ENCODE data around the gene ERBIN.

Gene ERBIN

DNA sequence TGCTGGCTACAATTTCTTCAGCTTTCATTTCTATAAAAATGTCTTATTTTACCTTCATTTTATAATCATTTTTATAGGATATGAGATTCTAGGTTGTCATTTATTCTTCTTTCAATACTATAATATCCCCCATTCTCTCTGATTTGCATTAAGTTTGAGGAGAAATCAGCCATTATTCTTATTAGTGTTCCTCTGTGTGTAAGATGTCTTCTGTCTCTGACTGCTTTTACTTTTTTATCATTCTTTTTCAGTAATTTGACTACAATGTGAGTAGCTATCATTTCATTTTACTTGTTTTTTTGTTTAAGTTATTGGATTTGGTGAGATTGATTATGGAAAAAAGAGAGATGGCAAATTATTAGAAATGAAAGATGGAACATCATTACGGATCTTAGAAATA is 204.1 kb downstream of the ERBIN start:
- Histone ChIP-seq H3K4me2 (ENCODE audit: low read depth, low read length, poor library complexity, severe bottlenecking) (no peak overlapping the region), H3F3A (ENCODE audit: insufficient read depth) (no peaks in the 10 kb centered on the region), H3K9me3 (ENCODE audit: insufficient read depth, low read length) (no peaks in the 10 kb centered on the region), H4K20me1 (ENCODE audit: low read depth, low read length) (no peaks in the 10 kb centered on the region), H3K79me2 (ENCODE audit: insufficient read depth, low read length) (no peaks in the 10 kb centered on the region), H3K4me3 (ENCODE audit: insufficient read depth, low read length, poor library complexity, severe bottlenecking) (no peak overlapping the region), H3K9me2 (replicated peaks; ENCODE audit: insufficient read depth, low read length) (no peaks in the 10 kb centered on the region), H3K27me3 (ENCODE audit: low read length) (no peaks in the 10 kb centered on the region), H3K27ac (ENCODE audit: low read depth, low read length) (no peak overlapping the region), H3K36me3 (ENCODE audit: low read length) (no peaks in the 10 kb centered on the region), H2AFZ (ENCODE audit: low read depth, low read length, severe bottlenecking) (no peak overlapping the region), H3K9ac (ENCODE audit: low read length) (no peak overlapping the region)
- TF ChIP-seq EZH2phosphoT487 (conservative IDR thresholded peaks at IDR 0.05; ENCODE audit: low read length): no peak
- TF ChIP-seq, protein P1, sequence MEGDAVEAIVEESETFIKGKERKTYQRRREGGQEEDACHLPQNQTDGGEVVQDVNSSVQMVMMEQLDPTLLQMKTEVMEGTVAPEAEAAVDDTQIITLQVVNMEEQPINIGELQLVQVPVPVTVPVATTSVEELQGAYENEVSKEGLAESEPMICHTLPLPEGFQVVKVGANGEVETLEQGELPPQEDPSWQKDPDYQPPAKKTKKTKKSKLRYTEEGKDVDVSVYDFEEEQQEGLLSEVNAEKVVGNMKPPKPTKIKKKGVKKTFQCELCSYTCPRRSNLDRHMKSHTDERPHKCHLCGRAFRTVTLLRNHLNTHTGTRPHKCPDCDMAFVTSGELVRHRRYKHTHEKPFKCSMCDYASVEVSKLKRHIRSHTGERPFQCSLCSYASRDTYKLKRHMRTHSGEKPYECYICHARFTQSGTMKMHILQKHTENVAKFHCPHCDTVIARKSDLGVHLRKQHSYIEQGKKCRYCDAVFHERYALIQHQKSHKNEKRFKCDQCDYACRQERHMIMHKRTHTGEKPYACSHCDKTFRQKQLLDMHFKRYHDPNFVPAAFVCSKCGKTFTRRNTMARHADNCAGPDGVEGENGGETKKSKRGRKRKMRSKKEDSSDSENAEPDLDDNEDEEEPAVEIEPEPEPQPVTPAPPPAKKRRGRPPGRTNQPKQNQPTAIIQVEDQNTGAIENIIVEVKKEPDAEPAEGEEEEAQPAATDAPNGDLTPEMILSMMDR (IDR thresholded peaks at IDR 0.05; ENCODE audit: insufficient read depth, low read length, poor library complexity, severe bottlenecking): no peak
